ENCODE data around the gene UST.
"Not testable (repeated sequence)": the region's sequence is repeated elsewhere in the genome, so short reads cannot be mapped to it uniquely, and the experiment has no call there.

GRCh38 chr6:148864132-148864531 lies 117.3 kb downstream of the UST start:
- TF ChIP-seq, protein P1, sequence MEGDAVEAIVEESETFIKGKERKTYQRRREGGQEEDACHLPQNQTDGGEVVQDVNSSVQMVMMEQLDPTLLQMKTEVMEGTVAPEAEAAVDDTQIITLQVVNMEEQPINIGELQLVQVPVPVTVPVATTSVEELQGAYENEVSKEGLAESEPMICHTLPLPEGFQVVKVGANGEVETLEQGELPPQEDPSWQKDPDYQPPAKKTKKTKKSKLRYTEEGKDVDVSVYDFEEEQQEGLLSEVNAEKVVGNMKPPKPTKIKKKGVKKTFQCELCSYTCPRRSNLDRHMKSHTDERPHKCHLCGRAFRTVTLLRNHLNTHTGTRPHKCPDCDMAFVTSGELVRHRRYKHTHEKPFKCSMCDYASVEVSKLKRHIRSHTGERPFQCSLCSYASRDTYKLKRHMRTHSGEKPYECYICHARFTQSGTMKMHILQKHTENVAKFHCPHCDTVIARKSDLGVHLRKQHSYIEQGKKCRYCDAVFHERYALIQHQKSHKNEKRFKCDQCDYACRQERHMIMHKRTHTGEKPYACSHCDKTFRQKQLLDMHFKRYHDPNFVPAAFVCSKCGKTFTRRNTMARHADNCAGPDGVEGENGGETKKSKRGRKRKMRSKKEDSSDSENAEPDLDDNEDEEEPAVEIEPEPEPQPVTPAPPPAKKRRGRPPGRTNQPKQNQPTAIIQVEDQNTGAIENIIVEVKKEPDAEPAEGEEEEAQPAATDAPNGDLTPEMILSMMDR (conservative IDR thresholded peaks at IDR 0.05), result not testable (repeated sequence)
- not testable (repeated sequence) for TF ChIP-seq ZFX (IDR thresholded peaks at IDR 0.05)

Data from C4-2B (cell line).